Astrocyte (in vitro differentiated cells and primary cell): ENCODE data around the gene PRDM11.

Experiments used
- EZH2 ChIP-seq: IDR thresholded peaks from 2 replicates; pipeline ENCODE4 v1.6.1; 2012; ENCODE audit warnings: mild to moderate bottlenecking, low read length, inconsistent platforms; ENCODE audit not compliant: insufficient read depth
- TF ChIP-seq, protein P1 (sequence below): IDR thresholded peaks from 2 replicates; pipeline ENCODE4 v1.5.1; 2011; ENCODE audit warnings: low read depth, mild to moderate bottlenecking, inconsistent platforms, low read length, moderate library complexity; ENCODE audit not compliant: insufficient read depth

DNA sequence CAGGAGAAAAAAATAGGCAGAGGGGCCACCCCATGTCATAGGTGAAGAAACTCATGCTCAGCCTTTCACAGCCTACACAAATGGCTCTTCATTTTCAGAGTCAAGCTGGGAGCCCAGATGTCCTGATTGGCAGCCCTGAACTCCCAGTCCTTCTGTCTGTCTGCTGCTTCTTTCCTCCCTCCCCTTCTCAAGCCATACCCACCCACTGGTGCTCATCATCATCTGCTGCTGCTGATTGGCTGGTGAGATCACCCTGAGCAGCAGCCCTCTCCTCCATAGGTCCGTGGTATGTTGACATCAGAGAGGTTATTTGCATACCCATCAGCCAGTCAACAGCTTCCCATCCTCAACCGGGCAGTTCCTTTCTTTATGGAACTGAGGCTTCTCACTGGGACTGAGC lies 46.1 kb upstream of the PRDM11 start:
- TF ChIP-seq, protein P1, sequence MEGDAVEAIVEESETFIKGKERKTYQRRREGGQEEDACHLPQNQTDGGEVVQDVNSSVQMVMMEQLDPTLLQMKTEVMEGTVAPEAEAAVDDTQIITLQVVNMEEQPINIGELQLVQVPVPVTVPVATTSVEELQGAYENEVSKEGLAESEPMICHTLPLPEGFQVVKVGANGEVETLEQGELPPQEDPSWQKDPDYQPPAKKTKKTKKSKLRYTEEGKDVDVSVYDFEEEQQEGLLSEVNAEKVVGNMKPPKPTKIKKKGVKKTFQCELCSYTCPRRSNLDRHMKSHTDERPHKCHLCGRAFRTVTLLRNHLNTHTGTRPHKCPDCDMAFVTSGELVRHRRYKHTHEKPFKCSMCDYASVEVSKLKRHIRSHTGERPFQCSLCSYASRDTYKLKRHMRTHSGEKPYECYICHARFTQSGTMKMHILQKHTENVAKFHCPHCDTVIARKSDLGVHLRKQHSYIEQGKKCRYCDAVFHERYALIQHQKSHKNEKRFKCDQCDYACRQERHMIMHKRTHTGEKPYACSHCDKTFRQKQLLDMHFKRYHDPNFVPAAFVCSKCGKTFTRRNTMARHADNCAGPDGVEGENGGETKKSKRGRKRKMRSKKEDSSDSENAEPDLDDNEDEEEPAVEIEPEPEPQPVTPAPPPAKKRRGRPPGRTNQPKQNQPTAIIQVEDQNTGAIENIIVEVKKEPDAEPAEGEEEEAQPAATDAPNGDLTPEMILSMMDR: no peak
- TF ChIP-seq EZH2: no peak
